ENCODE measurements around the gene BRPF1.

Gene BRPF1

GRCh38 chr3:9731206-9732079, at the start of gene BRPF1:
TSS of gene BRPF1 (plus strand) at chr3:9731735. CDS start at chr3:9734141, 2,406 bp downstream.
- DNase-seq: peak; percentile 94 to 98

GRCh38 chr3:9682096-9682495, 49.4 kb upstream of the BRPF1 start:
- no peak for DNase-seq

- no peak for DNase-seq
Observed at GRCh38 chr3:9683426-9683825, 48.1 kb upstream of the BRPF1 start.

GRCh38 chr3:9685216-9686049, 46.1 kb upstream of the BRPF1 start:
- DNase-seq: no peak

- no peak for DNase-seq
Observed at GRCh38 chr3:9686050-9686550, 45.4 kb upstream of the BRPF1 start.

- no peak for DNase-seq
Observed at GRCh38 chr3:9686703-9687102, 44.8 kb upstream of the BRPF1 start.

- no peak for DNase-seq
Observed at GRCh38 chr3:9687514-9687913, 44.0 kb upstream of the BRPF1 start.

- no peak for DNase-seq
Observed at GRCh38 chr3:9688961-9689360, 42.6 kb upstream of the BRPF1 start.

GRCh38 chr3:9689757-9690156, 41.8 kb upstream of the BRPF1 start:
- no peak for DNase-seq

- no peak for DNase-seq
Observed at GRCh38 chr3:9690451-9691450, 40.8 kb upstream of the BRPF1 start.

- DNase-seq: no peak
Observed at GRCh38 chr3:9691636-9692035, 39.9 kb upstream of the BRPF1 start.

- no peak for DNase-seq
Observed at GRCh38 chr3:9692416-9692815, 39.1 kb upstream of the BRPF1 start.

- no peak for DNase-seq
Observed at GRCh38 chr3:9695345-9695744, 36.2 kb upstream of the BRPF1 start.

GRCh38 chr3:9695746-9696145, 35.8 kb upstream of the BRPF1 start:
- DNase-seq: no peak

- no peak for DNase-seq
Observed at GRCh38 chr3:9696480-9697220, 34.9 kb upstream of the BRPF1 start.

GRCh38 chr3:9697892-9698291, 33.6 kb upstream of the BRPF1 start:
- no peak for DNase-seq

- no peak for DNase-seq
Observed at GRCh38 chr3:9698293-9698692, 33.2 kb upstream of the BRPF1 start.

GRCh38 chr3:9700536-9700935, 31.0 kb upstream of the BRPF1 start:
- no peak for DNase-seq

- DNase-seq: no peak
Observed at GRCh38 chr3:9701006-9701405, 30.5 kb upstream of the BRPF1 start.

GRCh38 chr3:9701711-9702110, 29.8 kb upstream of the BRPF1 start:
- no peak for DNase-seq

- DNase-seq: no peak
Observed at GRCh38 chr3:9703240-9703639, 28.3 kb upstream of the BRPF1 start.
